H9 (cell line): ENCODE results near the gene ONECUT3. TPM values are rescaled to one million over a fixed set of nuclear protein-coding genes. Genes with fewer than 3 reads are reported as not detected.

ENCODE experiments used
- DNase-seq: peaks from one replicate; pipeline ENCODE4 v3.0.0-alpha.2; 2017
- H2AFZ ChIP-seq: one replicate; pipeline ENCODE4 v1.6.1; 2013; ENCODE audit warnings: mild to moderate bottlenecking, low read length, control low read depth, moderate library complexity
- H2AK5ac ChIP-seq: 2 replicates; pipeline ENCODE4 v1.6.1; 2013; ENCODE audit warnings: low read length, control low read depth, mixed read lengths; ENCODE audit not compliant: insufficient read length
- H2BK120ac ChIP-seq: one replicate; pipeline ENCODE4 v1.6.1; 2013; ENCODE audit warnings: low read depth, mild to moderate bottlenecking, low read length, control low read depth, inconsistent platforms; ENCODE audit not compliant: poor library complexity, severe bottlenecking
- H2BK12ac ChIP-seq: 2 replicates; pipeline ENCODE4 v1.6.1; 2013; ENCODE audit warnings: low read length, control low read depth, mixed read lengths, low read depth; ENCODE audit not compliant: insufficient read length
- H2BK15ac ChIP-seq: 2 replicates; pipeline ENCODE4 v1.6.1; 2013; ENCODE audit warnings: low read depth, low read length, control low read depth
- H2BK20ac ChIP-seq: one replicate; pipeline ENCODE4 v1.6.1; 2013; ENCODE audit warnings: low read depth, mild to moderate bottlenecking, low read length, control low read depth, inconsistent platforms; ENCODE audit not compliant: poor library complexity, severe bottlenecking
- H2BK5ac ChIP-seq: 2 replicates; pipeline ENCODE4 v1.6.1; 2013; ENCODE audit warnings: low read length, control low read depth, mixed read lengths; ENCODE audit not compliant: insufficient read length
- H3K14ac ChIP-seq: 2 replicates; pipeline ENCODE4 v1.6.1; 2013; ENCODE audit warnings: low read length, control low read depth; ENCODE audit not compliant: insufficient read depth
- H3K18ac ChIP-seq: 2 replicates; pipeline ENCODE4 v1.6.1; 2013; ENCODE audit warnings: low read depth, mild to moderate bottlenecking, mixed read lengths, low read length, control low read depth; ENCODE audit not compliant: insufficient read length
- H3K23ac ChIP-seq: 2 replicates; pipeline ENCODE4 v1.6.1; 2013; ENCODE audit warnings: low read length, control low read depth, mixed read lengths, low read depth; ENCODE audit not compliant: insufficient read length
- H3K23me2 ChIP-seq: 2 replicates; pipeline ENCODE4 v1.6.1; 2013; ENCODE audit warnings: low read depth, mild to moderate bottlenecking, mixed read lengths, low read length, control low read depth; ENCODE audit not compliant: insufficient read length, poor library complexity, severe bottlenecking
- H3K27ac ChIP-seq: 2 replicates; pipeline ENCODE4 v1.5.1; 2013; ENCODE audit warnings: low read length, control low read depth, mixed read lengths, low read depth; ENCODE audit not compliant: insufficient read length
- H3K27me3 ChIP-seq: 2 replicates; pipeline ENCODE4 v1.6.1; 2013; ENCODE audit warnings: low read length, control low read depth, inconsistent platforms; ENCODE audit not compliant: insufficient read depth
- H3K4ac ChIP-seq: 2 replicates; pipeline ENCODE4 v1.6.1; 2013; ENCODE audit warnings: low read depth, mild to moderate bottlenecking, control low read depth, inconsistent platforms, low read length, moderate library complexity
- H3K4me1 ChIP-seq: 2 replicates; pipeline ENCODE4 v1.6.1; 2013; ENCODE audit warnings: low read length, control low read depth, inconsistent platforms; ENCODE audit not compliant: insufficient read depth
- H3K4me2 ChIP-seq: 2 replicates; pipeline ENCODE4 v1.6.1; 2013; ENCODE audit warnings: low read length, control low read depth, mixed read lengths; ENCODE audit not compliant: insufficient read length, insufficient read depth
- H3K56ac ChIP-seq: 2 replicates; pipeline ENCODE4 v1.6.1; 2013; ENCODE audit warnings: low read depth, mild to moderate bottlenecking, mixed read lengths, low read length, control low read depth; ENCODE audit not compliant: insufficient read length
- H3K79me1 ChIP-seq: 2 replicates; pipeline ENCODE4 v1.6.1; 2013; ENCODE audit warnings: low read depth, mild to moderate bottlenecking, moderate library complexity, low read length, control low read depth, inconsistent platforms; ENCODE audit not compliant: insufficient read depth, poor library complexity, severe bottlenecking
- H3K79me2 ChIP-seq: 2 replicates; pipeline ENCODE4 v1.6.1; 2013; ENCODE audit warnings: low read length, control low read depth, inconsistent platforms; ENCODE audit not compliant: insufficient read depth
- H3K9ac ChIP-seq: 2 replicates; pipeline ENCODE4 v1.6.1; 2013; ENCODE audit warnings: low read length, control low read depth, mixed read lengths; ENCODE audit not compliant: insufficient read length; ENCODE audit errors: extremely low read depth
- H3K9me3 ChIP-seq: one replicate; pipeline ENCODE4 v1.6.1; 2013; ENCODE audit warnings: low read depth, low read length, inconsistent platforms; ENCODE audit not compliant: control insufficient read depth
- H3T11ph ChIP-seq: one replicate; pipeline ENCODE4 v1.6.1; 2013; ENCODE audit warnings: mild to moderate bottlenecking, low read length, control low read depth, inconsistent platforms
- H4K20me1 ChIP-seq: one replicate; pipeline ENCODE4 v1.6.1; 2013; ENCODE audit not compliant: control insufficient read depth, insufficient read length, insufficient read depth
- H4K5ac ChIP-seq: 2 replicates; pipeline ENCODE4 v1.6.1; 2013; ENCODE audit warnings: low read depth, mild to moderate bottlenecking, mixed read lengths, low read length, control low read depth; ENCODE audit not compliant: insufficient read length
- H4K8ac ChIP-seq: replicated peaks from 2 replicates; pipeline ENCODE4 v1.6.1; 2013; ENCODE audit warnings: low read length, control low read depth, mixed read lengths, low read depth; ENCODE audit not compliant: insufficient read length
- H4K91ac ChIP-seq: 2 replicates; pipeline ENCODE4 v1.6.1; 2013; ENCODE audit warnings: low read depth, mild to moderate bottlenecking, moderate library complexity, mixed read lengths, low read length, control low read depth; ENCODE audit not compliant: insufficient read length
- H3K27ac Mint-ChIP-seq, 3 experiments: 2 replicates in 2 of 3; 3 replicates in 1 of 3; pipeline ENCODE4 v1.8.0; 2020 to 2021; ENCODE audit warnings: mixed read lengths in 3 of 3, mild to moderate bottlenecking in 1 of 3, moderate library complexity in 1 of 3
- H3K27me3 Mint-ChIP-seq: 2 replicates; pipeline ENCODE4 v1.8.0; 2021; ENCODE audit warnings: low read depth, mild to moderate bottlenecking, moderate library complexity, mixed read lengths
- H3K36me3 Mint-ChIP-seq, 3 experiments: 2 replicates in 2 of 3; 3 replicates in 1 of 3; pipeline ENCODE4 v1.8.0; 2020 to 2021; ENCODE audit warnings: low read depth in 3 of 3, mixed read lengths in 3 of 3; ENCODE audit not compliant: insufficient read depth in 1 of 3
- H3K4me1 Mint-ChIP-seq, 2 experiments: 2 replicates each; pipeline ENCODE4 v1.8.0; 2020; ENCODE audit warnings: mixed read lengths in 2 of 2
- H3K4me3 Mint-ChIP-seq, 2 experiments: 2 replicates in 1 of 2; 3 replicates in 1 of 2; pipeline ENCODE4 v1.8.0; 2020 to 2021; ENCODE audit warnings: mild to moderate bottlenecking in 2 of 2, mixed read lengths in 2 of 2, moderate library complexity in 1 of 2
- H3K9me3 Mint-ChIP-seq, 2 experiments: 2 replicates in 1 of 2; 3 replicates in 1 of 2; pipeline ENCODE4 v1.8.0; 2020; ENCODE audit warnings: mild to moderate bottlenecking in 2 of 2, mixed read lengths in 2 of 2, moderate library complexity in 1 of 2
- WGBS: extraction: QIAGEN DNeasy Blood & Tissue Kit; methylation state at CpG from one replicate; pipeline ENCODE4 v1.1.7; 2013; ENCODE audit warnings: missing lambda C conversion rate, low lambda C conversion rate, mixed read lengths; ENCODE audit not compliant: insufficient read length; ENCODE audit errors: extremely low coverage; 5-methylcytosine and 5-hydroxymethylcytosine counted together
- total RNA-seq: library from RNA; stranded (reverse); gene quantifications from 2 replicates; pipeline ENCODE4 v1.2.1, GENCODE V29; 2021
- TF ChIP-seq, protein P1 (sequence below): fragments of 200-600 bp; sonication (generic); conservative IDR thresholded peaks from 3 replicates; pipeline ENCODE4 v1.8.0; 2021; ENCODE audit warnings: antibody characterized with exemption, mild to moderate bottlenecking

ONECUT3 gene
- total RNA-seq, 1 experiment from 2014 or later: 0.04 TPM

DNA sequence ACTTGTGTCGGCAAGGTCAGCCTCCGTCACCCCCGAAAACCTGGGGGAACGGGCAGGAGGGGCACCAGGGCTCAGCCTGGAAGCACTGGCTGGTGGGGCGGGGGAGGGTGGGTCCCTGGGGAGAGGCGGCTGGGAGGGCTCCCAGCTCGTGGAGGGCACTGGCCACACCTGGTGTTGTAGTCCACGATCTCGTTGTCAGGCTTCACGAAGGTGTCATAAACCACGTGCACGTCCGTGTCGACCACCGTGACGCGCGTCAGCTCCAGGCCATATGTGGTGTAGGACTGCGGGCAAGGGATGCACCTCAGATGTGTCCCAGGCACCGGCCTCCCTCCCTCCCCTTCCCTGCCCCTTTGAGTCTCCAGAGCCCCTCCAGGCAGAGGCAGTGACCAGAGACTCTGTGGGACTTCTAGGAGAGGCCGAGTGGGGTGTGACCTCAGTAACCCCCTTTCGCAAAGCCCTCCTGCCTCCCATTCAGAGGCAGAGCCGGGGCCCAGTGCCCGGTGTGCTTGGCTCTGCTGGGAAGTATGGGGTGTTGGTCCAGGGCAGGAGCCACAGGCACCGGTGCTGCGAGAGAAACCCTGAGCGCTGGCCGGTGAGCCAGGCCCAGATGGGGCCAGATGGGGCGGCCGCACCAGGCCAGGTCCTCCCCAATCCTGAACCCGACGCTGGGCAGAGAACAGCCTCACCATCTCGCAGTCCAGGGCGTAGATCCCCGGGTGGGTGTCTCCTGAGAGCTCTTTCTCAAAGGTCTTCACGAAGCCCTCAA, 63.4 kb downstream of the ONECUT3 start:
- no peaks in the 10 kb centered on the region for H3K79me2 ChIP-seq
- H3T11ph ChIP-seq: no peak overlapping the region
- H3K14ac ChIP-seq: no peak overlapping the region
- H3K79me1 ChIP-seq: no peaks in the 10 kb centered on the region
- no peak overlapping the region for H3K4me2 ChIP-seq
- Mint-ChIP-seq H3K4me3 (no peak overlapping the region), H3K27me3 (no peaks in the 10 kb centered on the region), H3K4me1 (peaks cover 3 to 6% of the 10 kb centered on the region in 2 experiments; a peak in 2 of 4 replicates), H3K27ac (no peak overlapping the region), H3K36me3 (peaks cover 6 to 34% (median 24%) of the 10 kb centered on the region in 3 experiments), H3K9me3 (no peaks in the 10 kb centered on the region)
- H4K91ac ChIP-seq: no peak overlapping the region
- H2BK20ac ChIP-seq: no peak overlapping the region
- no peak overlapping the region for H3K27ac ChIP-seq
- H3K18ac ChIP-seq: no peak overlapping the region
- H3K27me3 ChIP-seq: no peaks in the 10 kb centered on the region
- peaks cover 3% of the 10 kb centered on the region for H3K23me2 ChIP-seq
- H3K56ac ChIP-seq: no peak overlapping the region
- DNase-seq: no peak
- no peak overlapping the region for H4K5ac ChIP-seq
- no peaks in the 10 kb centered on the region for H3K4me1 ChIP-seq
- no peak overlapping the region for H2AK5ac ChIP-seq
- H2BK15ac ChIP-seq: no peak overlapping the region
- no peak overlapping the region for H2BK120ac ChIP-seq
- H3K23ac ChIP-seq: no peak overlapping the region
- no peak overlapping the region for H3K9ac ChIP-seq
- H2BK12ac ChIP-seq: no peak overlapping the region
- no peak overlapping the region for H3K4ac ChIP-seq
- TF ChIP-seq, protein P1, sequence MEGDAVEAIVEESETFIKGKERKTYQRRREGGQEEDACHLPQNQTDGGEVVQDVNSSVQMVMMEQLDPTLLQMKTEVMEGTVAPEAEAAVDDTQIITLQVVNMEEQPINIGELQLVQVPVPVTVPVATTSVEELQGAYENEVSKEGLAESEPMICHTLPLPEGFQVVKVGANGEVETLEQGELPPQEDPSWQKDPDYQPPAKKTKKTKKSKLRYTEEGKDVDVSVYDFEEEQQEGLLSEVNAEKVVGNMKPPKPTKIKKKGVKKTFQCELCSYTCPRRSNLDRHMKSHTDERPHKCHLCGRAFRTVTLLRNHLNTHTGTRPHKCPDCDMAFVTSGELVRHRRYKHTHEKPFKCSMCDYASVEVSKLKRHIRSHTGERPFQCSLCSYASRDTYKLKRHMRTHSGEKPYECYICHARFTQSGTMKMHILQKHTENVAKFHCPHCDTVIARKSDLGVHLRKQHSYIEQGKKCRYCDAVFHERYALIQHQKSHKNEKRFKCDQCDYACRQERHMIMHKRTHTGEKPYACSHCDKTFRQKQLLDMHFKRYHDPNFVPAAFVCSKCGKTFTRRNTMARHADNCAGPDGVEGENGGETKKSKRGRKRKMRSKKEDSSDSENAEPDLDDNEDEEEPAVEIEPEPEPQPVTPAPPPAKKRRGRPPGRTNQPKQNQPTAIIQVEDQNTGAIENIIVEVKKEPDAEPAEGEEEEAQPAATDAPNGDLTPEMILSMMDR: no peak
- H2BK5ac ChIP-seq: no peak overlapping the region
- WGBS: no CpG with 5 or more reads among the region's 36 CpGs
- H4K8ac ChIP-seq: no peak overlapping the region
- H4K20me1 ChIP-seq: no peaks in the 10 kb centered on the region
- no peaks in the 10 kb centered on the region for H3K9me3 ChIP-seq
- H2AFZ ChIP-seq: no peak overlapping the region
